HEK293 (cell line): ENCODE data around the gene FAM193A.

Source experiments
- CTCF ChIP-seq: fragments of 450-650 bp; formaldehyde crosslinking; IDR thresholded peaks from 2 replicates; pipeline ENCODE4 v1.5.1; 2016; ENCODE audit warnings: missing biosample characterization, missing genetic modification characterization
- GFI1B ChIP-seq: fragments of 450-650 bp; formaldehyde crosslinking; IDR thresholded peaks from 2 replicates; pipeline ENCODE4 v1.5.1; 2016; ENCODE audit warnings: missing biosample characterization, missing genetic modification characterization
- SP2 ChIP-seq: fragments of 450-650 bp; formaldehyde crosslinking; IDR thresholded peaks from 2 replicates; pipeline ENCODE4 v1.5.1; 2016; ENCODE audit warnings: missing biosample characterization, missing genetic modification characterization
- ZBTB21 ChIP-seq: fragments of 450-650 bp; formaldehyde crosslinking; IDR thresholded peaks from 2 replicates; pipeline ENCODE4 v1.5.1; 2017; ENCODE audit warnings: missing biosample characterization, missing genetic modification characterization
- ZNF175 ChIP-seq: fragments of 450-650 bp; formaldehyde crosslinking; IDR thresholded peaks from 2 replicates; pipeline ENCODE4 v1.5.1; 2016; ENCODE audit warnings: missing biosample characterization, missing genetic modification characterization
- ZNF391 ChIP-seq: fragments of 450-650 bp; formaldehyde crosslinking; IDR thresholded peaks from 2 replicates; pipeline ENCODE4 v1.5.1; 2016; ENCODE audit warnings: low read depth, missing biosample characterization, missing genetic modification characterization, borderline replicate concordance
- ZNF501 ChIP-seq: fragments of 450-650 bp; formaldehyde crosslinking; IDR thresholded peaks from 2 replicates; pipeline ENCODE4 v1.5.1; 2016; ENCODE audit warnings: missing biosample characterization, missing genetic modification characterization
- ZNF530 ChIP-seq: fragments of 450-650 bp; formaldehyde crosslinking; IDR thresholded peaks from 2 replicates; pipeline ENCODE4 v1.5.1; 2016; ENCODE audit warnings: low read depth, missing biosample characterization, missing genetic modification characterization
- ZNF621 ChIP-seq: fragments of 450-650 bp; formaldehyde crosslinking; IDR thresholded peaks from 2 replicates; pipeline ENCODE4 v1.5.1; 2017; ENCODE audit warnings: missing biosample characterization, missing genetic modification characterization
- ZNF747 ChIP-seq: fragments of 450-650 bp; formaldehyde crosslinking; IDR thresholded peaks from 2 replicates; pipeline ENCODE4 v1.5.1; 2016; ENCODE audit warnings: missing biosample characterization, missing genetic modification characterization
- TF ChIP-seq, protein P1 (sequence below): fragments of 450-650 bp; formaldehyde crosslinking; IDR thresholded peaks from 2 replicates; pipeline ENCODE4 v1.5.0; 2017; ENCODE audit warnings: missing biosample characterization, missing genetic modification characterization, borderline replicate concordance

DNA sequence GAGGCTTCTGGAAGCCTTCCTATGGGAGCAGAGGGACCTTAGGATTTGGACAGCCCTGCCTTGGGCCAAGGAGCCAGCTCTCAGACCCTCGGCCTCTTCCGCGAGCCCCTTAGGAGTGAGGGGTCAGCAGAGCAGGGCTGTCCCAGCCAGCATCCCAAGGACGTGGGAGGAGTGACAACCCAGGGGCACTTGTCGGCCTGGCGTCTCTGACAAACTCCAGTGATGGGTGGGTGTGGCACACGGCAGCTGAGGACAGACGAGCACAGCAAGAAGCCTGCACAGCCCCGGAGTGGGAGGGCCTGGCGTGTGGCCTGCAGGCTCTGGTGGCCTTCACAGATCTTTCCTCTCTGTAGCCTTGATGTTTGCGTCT is 231.2 kb downstream of the FAM193A start:
- TF ChIP-seq, protein P1, sequence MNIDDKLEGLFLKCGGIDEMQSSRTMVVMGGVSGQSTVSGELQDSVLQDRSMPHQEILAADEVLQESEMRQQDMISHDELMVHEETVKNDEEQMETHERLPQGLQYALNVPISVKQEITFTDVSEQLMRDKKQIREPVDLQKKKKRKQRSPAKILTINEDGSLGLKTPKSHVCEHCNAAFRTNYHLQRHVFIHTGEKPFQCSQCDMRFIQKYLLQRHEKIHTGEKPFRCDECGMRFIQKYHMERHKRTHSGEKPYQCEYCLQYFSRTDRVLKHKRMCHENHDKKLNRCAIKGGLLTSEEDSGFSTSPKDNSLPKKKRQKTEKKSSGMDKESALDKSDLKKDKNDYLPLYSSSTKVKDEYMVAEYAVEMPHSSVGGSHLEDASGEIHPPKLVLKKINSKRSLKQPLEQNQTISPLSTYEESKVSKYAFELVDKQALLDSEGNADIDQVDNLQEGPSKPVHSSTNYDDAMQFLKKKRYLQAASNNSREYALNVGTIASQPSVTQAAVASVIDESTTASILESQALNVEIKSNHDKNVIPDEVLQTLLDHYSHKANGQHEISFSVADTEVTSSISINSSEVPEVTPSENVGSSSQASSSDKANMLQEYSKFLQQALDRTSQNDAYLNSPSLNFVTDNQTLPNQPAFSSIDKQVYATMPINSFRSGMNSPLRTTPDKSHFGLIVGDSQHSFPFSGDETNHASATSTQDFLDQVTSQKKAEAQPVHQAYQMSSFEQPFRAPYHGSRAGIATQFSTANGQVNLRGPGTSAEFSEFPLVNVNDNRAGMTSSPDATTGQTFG (tag by site-specific recombination), result no peak
- no peak for TF ChIP-seq CTCF (tag by site-specific recombination)
- TF ChIP-seq ZNF747 (tag by site-specific recombination), result no peak
- no peak for TF ChIP-seq ZNF621 (tag by site-specific recombination)
- no peak for TF ChIP-seq SP2 (tag by site-specific recombination)
- no peak for TF ChIP-seq ZBTB21 (tag by site-specific recombination)
- no peak for TF ChIP-seq ZNF391 (tag by site-specific recombination)
- TF ChIP-seq ZNF530, result no peak
- no peak for TF ChIP-seq ZNF175 (tag by site-specific recombination)
- TF ChIP-seq GFI1B (tag by site-specific recombination), result no peak
- TF ChIP-seq ZNF501 (tag by site-specific recombination), result no peak
